Retina (tissue), 1 donor: ENCODE measurements around the gene HOOK1.

Experiments used
- DNase-seq: peaks from one replicate; pipeline ENCODE4 v3.0.0-alpha.2; 2016

Gene HOOK1

GRCh38 chr1:59814901-59815825 lies at the start of gene HOOK1:
Gene HOOK1, plus strand, starts transcription at chr1:59814949. Its CDS starts 169 bp downstream, at chr1:59815118.
- DNase-seq = peak; percentile 83

DNA sequence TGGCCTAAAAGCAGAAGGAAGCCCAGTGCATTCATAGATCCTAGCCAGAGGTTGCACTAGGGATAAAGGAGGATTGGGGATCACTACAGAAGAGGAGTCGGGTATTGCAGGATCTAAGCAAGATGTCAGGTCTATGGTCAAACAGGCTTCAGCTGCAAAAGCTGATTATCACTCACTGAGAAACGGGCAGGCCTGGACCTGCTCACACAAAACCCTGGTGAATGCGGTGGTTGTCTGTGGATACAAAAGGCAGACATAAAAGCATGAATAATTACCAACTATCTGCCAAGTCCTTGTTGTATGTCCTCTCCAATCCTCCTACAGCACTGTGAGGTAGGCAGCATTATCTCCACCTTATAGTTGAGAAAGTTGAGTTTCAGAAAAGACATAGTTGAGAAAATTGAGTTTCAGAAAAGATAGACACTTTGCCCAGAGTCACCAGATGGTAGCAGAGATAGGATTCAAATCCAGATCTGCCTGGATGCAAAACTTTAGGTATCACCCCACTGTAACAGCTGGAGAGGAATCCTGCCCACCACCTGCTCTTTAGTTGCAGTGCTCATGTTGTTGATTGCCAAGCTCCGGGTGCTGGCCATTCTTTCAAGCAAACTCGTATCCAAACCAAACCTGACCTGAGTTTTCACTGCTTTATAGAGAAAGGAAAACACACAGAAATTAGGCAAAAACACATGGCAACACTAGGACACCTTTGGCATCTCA lies 49.6 kb upstream of the HOOK1 start:
- no peak for DNase-seq

- peak; percentile 21 for DNase-seq
Measured at GRCh38 chr1:59766227-59766855, 48.4 kb upstream of the HOOK1 start.

DNA sequence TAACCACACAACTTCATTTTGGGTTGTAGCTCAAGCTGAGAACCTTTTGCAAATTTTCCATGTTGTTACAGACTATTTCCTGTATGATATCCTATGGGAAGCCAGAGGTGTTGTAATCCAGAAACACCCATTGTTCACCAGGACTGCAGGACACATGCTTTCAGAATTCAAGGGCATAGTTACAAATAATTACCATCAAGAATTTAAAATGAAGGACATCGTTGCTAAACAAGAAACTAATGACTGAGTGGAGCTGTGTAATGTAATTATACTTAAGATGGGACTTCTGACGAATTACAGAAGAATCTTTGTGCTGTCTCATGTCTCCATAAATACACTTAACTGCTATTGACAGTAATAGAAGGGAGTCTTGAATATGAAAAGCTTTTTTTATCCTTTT lies 47.6 kb upstream of the HOOK1 start:
- DNase-seq = peak; percentile 43

- no peak for DNase-seq
Measured at GRCh38 chr1:59768792-59769735, 45.7 kb upstream of the HOOK1 start.

DNA sequence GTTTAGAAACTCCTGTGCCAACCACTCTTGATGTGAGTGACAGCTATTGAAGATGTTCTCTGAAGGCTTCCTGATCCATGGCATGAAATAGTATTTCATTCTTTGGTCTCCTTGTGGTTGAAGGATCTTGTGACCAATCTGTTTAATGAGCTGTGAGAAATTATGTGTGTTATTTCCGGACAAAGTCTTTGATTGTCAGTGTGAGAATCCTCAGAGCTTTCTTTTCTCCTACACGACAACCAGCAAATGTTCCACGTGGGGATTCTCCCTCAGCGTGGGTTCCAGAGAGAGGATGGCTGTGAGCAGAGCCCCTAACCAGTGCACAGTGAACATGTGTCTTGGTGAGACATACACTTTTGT lies 45.0 kb upstream of the HOOK1 start:
- DNase-seq = peak; percentile 36

DNA sequence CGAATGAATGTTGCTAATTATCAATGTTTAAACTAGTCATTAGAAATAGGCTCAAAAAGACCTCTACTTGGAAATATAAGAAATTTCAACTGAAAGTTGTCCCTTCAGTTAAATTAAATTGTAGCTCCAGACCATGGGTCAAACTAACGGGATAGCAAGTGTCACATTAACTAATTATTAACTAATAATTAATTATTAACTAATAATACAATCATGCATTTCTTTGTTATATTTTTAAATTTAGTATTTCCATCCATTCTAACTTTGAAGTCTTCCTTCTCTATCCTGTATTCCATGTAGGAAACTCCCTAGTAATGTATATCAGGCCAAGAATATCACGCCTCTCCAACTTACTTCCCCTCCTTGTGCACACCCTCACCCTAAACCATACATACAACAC lies 43.4 kb upstream of the HOOK1 start:
- no peak for DNase-seq

GRCh38 chr1:59775480-59775879 lies 39.3 kb upstream of the HOOK1 start:
- no peak for DNase-seq

DNA sequence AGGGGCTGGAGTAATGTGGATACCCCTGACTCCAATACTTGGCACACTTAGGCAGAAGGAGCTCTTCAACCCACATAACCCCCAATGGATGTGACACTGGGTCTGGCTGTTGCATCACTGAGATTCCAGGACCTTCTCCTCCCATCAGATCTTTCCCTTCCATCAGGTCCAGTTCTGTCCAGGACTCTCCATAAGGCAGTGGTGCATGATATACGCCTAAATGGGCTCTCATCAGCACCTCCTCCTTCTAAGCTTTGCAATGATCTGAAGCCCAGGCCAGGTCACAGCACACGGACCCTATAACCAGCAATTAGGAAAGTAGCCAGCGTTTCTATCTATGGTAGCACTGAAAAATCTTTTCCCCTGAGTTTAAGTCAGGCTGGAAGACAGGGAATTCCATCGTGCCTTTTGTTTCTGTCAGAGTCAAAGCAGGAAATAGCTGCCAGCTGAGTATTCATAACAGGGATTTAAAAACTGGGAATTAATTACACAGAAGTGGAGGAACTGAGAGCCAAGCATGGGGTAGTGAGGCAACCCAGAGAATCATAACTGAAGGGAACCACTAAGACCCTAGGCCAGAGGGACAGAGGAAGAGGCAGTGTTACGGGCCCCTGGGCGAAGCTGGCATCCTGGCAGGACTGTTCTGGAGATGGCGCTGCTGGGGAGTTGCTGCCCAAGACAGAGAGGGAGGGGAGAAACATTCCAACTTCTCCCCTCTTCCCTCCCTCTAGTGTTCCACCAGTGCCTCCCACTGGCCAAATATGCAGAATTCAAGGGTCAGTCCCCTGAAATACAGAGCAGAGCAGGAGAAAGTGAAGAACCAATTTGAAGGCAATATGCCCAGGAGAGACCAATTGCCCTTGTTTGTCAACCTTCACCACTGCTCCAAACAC lies 37.5 kb upstream of the HOOK1 start:
- no peak for DNase-seq

DNA sequence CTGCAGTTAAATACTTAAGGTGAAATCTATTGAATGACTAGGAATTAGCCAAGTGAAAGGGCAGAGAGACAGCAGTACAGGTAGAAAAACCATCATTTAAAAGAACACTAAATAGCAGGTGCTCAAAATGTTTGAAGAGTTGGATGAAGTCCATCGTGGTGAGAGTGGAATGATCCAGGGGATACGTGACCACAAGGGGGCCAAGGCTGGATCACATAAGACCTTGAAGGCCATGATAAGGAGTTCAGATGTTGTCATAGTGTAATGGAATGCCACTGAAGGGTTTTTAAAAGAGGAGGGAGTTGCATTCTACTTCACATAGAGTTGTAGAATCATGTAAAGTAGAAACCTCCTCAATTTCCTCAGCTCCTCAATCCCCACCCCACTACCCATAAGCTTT lies 34.8 kb upstream of the HOOK1 start:
- no peak for DNase-seq

- no peak for DNase-seq
Measured at GRCh38 chr1:59788825-59789224, 25.9 kb upstream of the HOOK1 start.

DNA sequence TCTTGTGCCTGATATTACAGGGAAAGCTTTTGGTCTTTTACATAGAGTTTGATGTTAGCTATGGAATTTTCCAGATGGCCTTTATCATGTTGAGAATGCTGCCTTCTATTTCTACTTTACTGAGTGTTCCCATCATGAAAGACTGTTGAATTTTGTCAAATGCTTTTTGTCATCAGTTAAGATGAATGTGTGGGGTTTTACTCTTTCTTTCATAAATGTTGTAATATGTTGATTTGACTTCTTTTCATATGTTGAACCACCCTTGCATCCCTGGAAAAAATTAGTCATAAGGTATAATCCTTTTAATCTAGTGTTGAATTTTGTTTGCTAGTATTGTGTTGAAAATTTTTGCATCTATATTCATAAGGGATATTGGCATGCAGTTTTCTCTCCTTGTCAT lies 16.1 kb upstream of the HOOK1 start:
- no peak for DNase-seq

- DNase-seq = no peak
Measured at GRCh38 chr1:59803458-59804038, 11.2 kb upstream of the HOOK1 start.

GRCh38 chr1:59804301-59804700 lies 10.4 kb upstream of the HOOK1 start:
- DNase-seq = no peak

- no peak for DNase-seq
Measured at GRCh38 chr1:59805554-59805953, 9.2 kb upstream of the HOOK1 start.

DNA sequence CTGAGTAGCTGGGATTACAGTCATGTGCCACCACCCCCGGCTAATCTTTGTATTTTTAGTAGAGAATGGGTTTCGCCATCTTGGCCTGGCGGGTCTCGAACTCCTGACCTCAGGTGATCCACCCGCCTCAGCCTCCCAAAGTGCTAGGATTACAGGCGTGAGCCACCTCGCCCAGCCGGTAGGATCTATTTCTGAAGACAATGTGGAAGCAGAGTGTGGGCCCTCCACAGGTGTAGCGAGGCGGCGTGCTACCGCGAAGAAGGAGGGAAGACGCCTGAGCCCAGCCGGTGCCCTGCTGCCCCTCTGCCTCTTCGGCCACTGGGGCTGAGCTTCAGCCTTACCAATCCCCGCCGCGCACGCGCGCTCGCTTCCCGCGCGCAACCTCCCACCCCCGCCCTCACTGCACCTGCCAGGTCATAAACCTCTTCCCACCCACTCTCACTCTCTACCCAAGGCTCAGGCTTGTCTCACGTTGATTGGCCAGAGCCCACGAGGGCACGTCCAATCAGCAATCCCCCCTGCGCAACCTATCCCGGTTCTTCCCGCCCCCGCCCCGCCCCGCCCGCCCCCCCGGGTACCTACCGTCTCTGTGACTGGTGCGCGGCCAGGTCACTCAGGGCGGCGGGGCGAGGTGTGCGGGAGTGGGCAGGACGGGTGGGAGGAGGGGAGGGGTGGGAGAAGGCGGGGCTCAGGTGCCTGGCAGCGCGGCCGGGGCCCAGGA lies 409 bp upstream of the HOOK1 start:
- peak; percentile 77 for DNase-seq

DNA sequence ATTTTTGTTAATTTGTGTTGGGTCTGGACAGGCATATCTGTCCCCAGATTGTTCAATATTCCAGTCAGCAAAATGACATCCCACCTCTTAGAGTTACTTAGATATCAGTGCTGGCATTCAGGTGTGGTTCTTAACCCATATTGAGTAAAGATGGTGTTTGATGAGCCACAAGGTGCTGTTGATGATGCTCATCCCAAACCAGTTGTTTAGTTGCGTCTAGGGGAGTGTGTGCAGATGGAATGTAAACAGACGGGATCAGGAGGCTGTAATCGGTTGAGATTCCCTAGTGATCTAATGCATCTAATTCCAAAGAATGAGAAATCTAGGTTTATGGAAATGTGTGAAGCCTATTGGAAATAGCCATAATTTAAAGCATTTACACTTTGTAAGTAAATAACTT lies 1.1 kb downstream of the HOOK1 start:
- peak; percentile 23 for DNase-seq

DNA sequence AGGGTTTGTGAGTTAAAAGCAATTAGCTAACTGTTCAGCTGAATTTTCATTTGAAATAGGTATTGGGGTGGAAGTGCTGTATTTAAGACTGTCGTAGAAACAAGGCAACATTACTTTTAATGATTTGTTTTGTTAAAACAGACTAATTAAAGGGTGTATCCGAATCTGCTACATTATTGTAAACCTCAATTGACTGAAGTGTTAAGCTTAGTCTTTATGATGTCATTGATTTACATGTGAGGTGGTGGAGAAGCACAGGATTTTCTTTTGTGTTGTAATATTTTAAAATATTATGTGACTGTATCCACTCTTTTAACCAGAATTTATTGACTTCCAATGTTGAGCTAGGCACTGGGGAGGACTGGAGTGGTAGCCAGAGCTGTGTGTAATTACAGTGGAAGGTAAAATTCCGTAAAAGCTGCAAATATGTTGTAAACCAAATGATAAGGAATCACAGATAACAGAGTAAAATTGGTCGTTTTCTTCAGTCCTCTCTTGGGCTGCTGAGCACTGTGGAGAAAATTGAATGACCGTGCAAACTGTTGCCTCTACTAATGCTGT lies 1.6 kb downstream of the HOOK1 start:
- no peak for DNase-seq

GRCh38 chr1:59819566-59820438 lies 5.1 kb downstream of the HOOK1 start:
- no peak for DNase-seq
